22Rv1 (cell line): Measurements from ENCODE around the gene ASB2.
A peak's percentile ranks its signal among the peaks of the same experiment; 100 is the strongest.

ENCODE experiments used
- H3K27ac ChIP-seq: fragments of 450-650 bp; 2 replicates; pipeline ENCODE4 v1.5.1; 2017
- ZFX ChIP-seq: fragments of 450-650 bp; IDR thresholded peaks from 2 replicates; pipeline ENCODE4 v1.6.1; 2017; ENCODE audit warnings: antibody characterized with exemption, borderline replicate concordance
- TF ChIP-seq, protein P1 (sequence below): fragments of 450-650 bp; IDR thresholded peaks from 2 replicates; pipeline ENCODE4 v1.5.1; 2017; ENCODE audit warnings: mild to moderate bottlenecking

Gene ASB2

DNA sequence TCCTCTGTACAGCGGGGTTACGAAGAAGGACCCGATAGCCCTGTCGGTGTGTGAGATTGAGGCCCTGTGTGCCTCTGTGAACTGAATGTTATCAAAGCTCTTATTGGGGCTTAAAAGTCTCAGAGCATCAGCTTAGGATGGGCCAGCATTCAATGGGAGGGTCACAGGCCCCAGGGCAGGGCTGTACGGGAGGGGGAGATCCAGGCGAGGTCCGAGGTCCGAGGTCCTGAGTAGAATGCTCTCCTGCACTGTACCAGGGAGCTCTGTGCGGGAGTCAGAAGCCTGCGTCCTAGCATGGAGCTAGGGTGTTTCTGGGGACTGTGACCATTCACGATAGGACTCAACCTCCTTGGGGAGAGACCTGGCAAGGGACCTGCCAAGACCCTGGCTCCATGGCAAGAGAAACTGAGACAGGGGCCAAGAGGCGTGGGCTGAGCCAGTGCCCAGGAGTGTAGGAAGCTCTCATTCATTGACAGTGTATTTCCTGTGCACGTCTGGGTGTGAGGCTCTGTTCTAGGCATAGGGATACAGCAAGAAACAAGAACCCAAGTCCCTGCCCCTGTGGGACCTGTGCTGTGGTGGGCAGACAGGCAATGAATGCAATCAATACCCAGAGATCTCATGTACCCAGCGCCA is 61.2 kb downstream of the ASB2 start:
- TF ChIP-seq ZFX, result no peak
- TF ChIP-seq, protein P1, sequence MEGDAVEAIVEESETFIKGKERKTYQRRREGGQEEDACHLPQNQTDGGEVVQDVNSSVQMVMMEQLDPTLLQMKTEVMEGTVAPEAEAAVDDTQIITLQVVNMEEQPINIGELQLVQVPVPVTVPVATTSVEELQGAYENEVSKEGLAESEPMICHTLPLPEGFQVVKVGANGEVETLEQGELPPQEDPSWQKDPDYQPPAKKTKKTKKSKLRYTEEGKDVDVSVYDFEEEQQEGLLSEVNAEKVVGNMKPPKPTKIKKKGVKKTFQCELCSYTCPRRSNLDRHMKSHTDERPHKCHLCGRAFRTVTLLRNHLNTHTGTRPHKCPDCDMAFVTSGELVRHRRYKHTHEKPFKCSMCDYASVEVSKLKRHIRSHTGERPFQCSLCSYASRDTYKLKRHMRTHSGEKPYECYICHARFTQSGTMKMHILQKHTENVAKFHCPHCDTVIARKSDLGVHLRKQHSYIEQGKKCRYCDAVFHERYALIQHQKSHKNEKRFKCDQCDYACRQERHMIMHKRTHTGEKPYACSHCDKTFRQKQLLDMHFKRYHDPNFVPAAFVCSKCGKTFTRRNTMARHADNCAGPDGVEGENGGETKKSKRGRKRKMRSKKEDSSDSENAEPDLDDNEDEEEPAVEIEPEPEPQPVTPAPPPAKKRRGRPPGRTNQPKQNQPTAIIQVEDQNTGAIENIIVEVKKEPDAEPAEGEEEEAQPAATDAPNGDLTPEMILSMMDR, result no peak
- H3K27ac ChIP-seq, result no peak overlapping the region

DNA sequence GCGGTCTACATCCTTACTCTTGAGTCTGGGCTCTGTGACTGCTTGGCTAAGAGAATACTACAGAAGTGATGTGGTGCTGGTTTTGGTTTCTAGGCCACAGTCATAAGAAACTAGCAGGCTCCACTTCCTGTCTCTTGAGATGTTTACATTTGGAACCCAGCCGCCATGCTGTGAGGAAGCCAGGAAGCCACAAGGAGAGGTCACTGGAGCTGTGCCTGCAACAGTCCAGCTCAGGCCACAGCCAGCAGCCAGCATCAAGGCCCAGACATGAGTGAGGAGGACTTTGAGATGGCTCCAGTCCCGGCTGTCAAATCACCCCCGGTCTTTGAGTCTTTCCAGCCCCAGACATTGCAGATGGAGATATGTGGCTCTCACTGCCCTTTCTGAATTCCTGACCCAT is 62.1 kb downstream of the ASB2 start:
- TF ChIP-seq, protein P1, result no peak
- TF ChIP-seq ZFX, result no peak
- H3K27ac ChIP-seq, result no peak overlapping the region

DNA sequence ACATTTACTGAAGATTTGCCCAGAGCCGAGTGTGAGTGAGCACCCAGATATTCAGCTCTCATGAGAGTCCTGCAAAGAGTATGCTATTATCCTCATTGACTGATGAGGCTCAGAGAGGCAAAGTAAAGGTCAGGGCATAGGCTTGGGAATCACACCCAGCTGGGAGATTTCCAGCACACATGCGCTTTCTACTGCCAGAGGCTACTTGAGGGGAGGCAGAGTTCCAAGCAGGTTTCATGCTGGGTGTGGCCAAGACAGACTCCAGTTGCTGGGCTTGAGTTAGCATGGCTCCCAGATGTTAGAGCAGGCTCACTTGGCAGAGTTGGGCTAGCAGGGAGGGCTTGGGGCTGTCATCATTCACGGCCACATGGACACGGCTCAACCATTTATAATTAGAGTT is 63.6 kb downstream of the ASB2 start:
- H3K27ac ChIP-seq, result no peak overlapping the region
- TF ChIP-seq, protein P1, result no peak
- no peak for TF ChIP-seq ZFX

DNA sequence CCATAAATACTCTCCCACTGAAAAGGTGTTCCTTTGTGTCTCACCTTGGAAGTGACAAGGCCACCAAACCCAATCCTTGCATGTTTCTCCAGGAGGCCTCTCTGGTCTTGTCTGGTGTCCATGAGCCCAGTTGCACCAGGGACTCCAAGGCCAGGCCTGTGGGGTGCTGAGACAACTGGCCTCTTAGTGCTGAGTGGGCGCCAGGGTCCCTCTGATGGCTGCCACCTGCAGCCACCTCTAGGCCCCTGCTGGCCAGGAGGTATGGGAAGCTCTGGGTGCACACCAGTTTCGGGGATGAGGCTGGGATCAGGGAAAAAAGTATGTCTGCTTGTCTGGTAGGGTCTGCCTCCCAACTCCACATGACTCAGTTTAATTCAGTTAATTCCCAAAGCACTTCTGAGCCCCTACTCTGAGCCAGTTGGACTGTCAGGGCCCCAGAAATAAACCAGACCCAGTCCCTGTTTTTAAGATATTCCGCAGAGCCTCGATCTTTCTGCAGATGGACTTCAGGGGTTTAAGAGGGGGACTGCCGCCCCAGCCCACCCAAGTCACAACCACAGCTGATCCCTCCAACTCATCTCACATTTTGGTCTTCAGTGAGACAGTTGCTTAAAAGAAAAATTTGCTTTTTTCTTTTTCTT is 64.3 kb downstream of the ASB2 start:
- no peak for TF ChIP-seq ZFX
- TF ChIP-seq, protein P1, result no peak
- no peak overlapping the region for H3K27ac ChIP-seq

DNA sequence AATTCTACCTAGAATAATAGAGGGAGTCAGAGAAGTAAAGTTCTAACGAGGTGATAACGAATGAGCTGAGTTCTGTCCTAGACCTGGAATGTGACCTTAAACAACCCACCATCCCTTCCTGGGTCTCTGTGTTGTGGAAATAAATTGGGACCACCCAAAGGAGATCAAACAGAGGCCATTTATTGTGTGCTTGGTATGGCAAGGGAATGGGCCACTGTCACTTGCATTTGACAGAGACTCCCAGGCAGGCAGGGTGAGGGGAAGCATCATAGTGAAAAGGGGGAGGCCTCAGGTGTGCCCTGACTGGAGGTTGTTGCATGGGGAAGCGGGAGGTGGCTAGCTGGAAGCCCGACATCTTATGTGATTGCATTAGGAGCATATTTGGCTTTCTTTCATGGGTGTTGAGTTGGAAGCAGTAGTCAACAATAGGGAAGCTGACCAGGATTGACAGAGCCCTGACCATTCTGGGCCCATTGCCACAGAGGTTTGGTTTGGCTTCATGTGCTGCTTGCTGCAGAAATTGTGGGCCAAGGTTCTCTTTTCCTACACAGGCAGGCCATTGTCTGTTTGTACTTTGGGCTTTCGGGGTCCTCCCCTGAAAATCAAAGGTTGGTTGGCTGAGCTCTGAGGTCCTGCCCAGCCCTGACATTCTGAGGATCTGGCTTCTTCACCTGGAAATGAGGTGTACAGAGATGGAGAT is 66.8 kb downstream of the ASB2 start:
- TF ChIP-seq, protein P1, result no peak
- TF ChIP-seq ZFX, result no peak
- no peak overlapping the region for H3K27ac ChIP-seq

DNA sequence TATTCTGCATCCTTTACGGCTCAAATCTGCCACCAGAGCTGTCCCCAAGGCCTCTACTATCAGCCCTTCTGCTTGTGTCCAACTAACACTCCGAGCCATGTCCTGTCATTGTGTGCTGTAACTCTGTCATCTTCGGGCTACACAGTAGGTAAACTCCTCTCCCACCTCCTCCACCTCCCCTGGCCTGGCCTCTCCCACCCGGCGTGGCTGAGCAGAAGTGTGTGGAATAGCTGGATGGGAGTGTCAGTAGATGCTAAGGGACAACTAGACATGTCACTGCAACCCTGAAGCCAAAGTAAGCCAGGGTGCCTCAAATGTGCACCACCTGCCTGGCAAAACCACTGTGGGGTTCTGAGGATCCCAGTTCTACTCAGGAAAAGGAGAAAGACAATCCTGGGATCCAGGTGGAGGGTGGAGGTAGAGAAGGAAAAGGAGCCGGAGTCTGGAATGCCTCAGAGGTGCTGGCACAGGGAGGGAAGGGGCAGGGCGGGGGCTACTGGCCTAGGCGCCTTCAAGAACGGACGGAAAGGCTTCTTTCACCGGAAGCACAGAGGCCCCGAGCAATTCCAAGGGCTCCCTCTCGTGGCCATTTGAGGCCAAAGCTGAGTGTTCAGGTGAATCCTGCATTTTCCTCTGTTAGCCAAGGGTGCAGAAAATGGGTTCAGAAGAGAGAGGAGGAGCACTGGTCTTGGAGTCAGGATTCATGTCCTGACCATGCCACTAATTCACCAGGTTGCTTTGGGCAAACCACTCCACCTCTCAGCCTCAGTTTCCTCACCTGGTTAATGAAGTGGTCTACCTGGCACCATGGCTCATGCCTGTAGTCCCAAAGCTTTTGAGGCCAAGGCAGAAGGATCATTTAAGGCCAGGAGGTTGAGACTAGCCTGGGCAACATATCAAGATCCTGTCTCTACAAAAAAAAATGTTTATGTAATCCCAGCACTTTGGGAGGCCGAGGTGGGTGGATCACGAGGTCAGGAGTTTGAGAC is 69.7 kb downstream of the ASB2 start:
- no peak for TF ChIP-seq ZFX
- TF ChIP-seq, protein P1, result peak; percentile 80
- no peak overlapping the region for H3K27ac ChIP-seq
